Chondrocyte (in vitro differentiated cells): ENCODE results near the gene GCNT2. TPM values are rescaled to one million over a fixed set of nuclear protein-coding genes. Genes with fewer than 3 reads are reported as not detected.

Source experiments
- DNase-seq: peaks from one replicate; pipeline ENCODE4 v3.0.0; 2021; ENCODE audit warnings: mixed read lengths, low spot score
- H3K27ac Mint-ChIP-seq: one replicate; pipeline ENCODE4 v1.8.0; 2021; ENCODE audit warnings: mild to moderate bottlenecking, moderate library complexity, mixed read lengths; ENCODE audit not compliant: unreplicated experiment
- H3K27me3 Mint-ChIP-seq: 2 replicates; pipeline ENCODE4 v1.8.0; 2021; ENCODE audit warnings: low read depth, mixed read lengths
- H3K36me3 Mint-ChIP-seq: 2 replicates; pipeline ENCODE4 v1.8.0; 2021; ENCODE audit warnings: low read depth, mixed read lengths
- H3K4me1 Mint-ChIP-seq: 2 replicates; pipeline ENCODE4 v1.8.0; 2021; ENCODE audit warnings: low read depth, mild to moderate bottlenecking, mixed read lengths
- H3K4me3 Mint-ChIP-seq: one replicate; pipeline ENCODE4 v1.8.0; 2021; ENCODE audit warnings: mild to moderate bottlenecking, moderate library complexity, mixed read lengths; ENCODE audit not compliant: unreplicated experiment
- H3K9me3 Mint-ChIP-seq: 2 replicates; pipeline ENCODE4 v1.8.0; 2021; ENCODE audit warnings: low read depth, mixed read lengths
- long read RNA-seq: library from polyadenylated mRNA; stranded (forward); transcript quantifications from one replicate; pipeline ENCODE4 v2.0.0, GENCODE V29; 2021
- total RNA-seq: library from RNA; stranded (reverse); gene quantifications from 3 replicates; pipeline ENCODE4 v1.2.1, GENCODE V29; 2021
- TF ChIP-seq, protein P1 (sequence below): fragments of 200-600 bp; sonication (generic); IDR thresholded peaks from 2 replicates; pipeline ENCODE4 v1.5.0; 2021; ENCODE audit warnings: antibody characterized with exemption, mild to moderate bottlenecking, moderate library complexity

GCNT2 gene
- total RNA-seq, result 0.12 to 0.67 TPM (median 0.44 TPM) in 3 replicates
- long read RNA-seq, result 0 reads

DNA sequence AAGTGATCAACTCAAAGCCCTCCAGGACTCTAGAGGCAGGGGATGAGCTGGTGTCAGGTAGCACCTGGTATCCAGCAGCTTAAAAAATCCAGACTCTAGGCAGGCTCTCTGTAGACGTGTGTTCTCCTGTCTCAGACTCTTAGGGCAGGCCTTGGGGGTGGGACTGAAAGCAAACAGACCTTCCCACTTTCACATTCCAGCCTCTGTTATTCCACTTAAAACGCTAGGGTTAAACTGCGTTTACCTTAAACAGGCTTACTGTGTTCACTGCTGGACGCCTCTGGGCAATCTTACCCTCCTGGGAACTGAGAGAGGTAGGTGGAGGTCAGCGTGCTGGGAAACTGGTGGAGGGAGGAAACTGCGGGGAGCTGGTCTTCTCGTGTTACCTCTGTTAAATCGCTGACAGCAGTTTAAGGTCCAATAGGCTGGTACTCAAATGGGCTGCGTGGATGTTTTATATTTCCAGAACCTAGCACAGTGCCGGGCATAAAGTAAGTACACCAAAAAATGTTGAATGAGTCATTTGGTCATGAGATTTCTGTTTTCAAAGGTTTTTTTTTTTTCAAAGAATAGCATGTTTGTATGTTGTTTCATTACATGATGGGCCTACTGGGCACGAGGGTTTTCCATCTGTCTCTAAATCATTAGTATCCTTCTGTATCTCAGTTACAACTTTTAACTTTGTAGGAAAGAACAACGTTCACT, at the start of gene GCNT2:
Gene GCNT2, plus strand, starts transcription at position 248 of the 705 bp plus-strand sequence. CDS start 7,561 bp downstream, outside the sequence.
- Mint-ChIP-seq H3K27ac (peak within 1 kb of the TSS; percentile 92), H3K36me3 (no peaks in the 10 kb centered on the region), H3K9me3 (no peaks in the 10 kb centered on the region), H3K4me3 (peak within 1 kb of the TSS; percentile 48), H3K4me1 (peaks cover 31% of the 10 kb centered on the region), H3K27me3 (no peaks in the 10 kb centered on the region)
- DNase-seq, result no peak
- TF ChIP-seq, protein P1, sequence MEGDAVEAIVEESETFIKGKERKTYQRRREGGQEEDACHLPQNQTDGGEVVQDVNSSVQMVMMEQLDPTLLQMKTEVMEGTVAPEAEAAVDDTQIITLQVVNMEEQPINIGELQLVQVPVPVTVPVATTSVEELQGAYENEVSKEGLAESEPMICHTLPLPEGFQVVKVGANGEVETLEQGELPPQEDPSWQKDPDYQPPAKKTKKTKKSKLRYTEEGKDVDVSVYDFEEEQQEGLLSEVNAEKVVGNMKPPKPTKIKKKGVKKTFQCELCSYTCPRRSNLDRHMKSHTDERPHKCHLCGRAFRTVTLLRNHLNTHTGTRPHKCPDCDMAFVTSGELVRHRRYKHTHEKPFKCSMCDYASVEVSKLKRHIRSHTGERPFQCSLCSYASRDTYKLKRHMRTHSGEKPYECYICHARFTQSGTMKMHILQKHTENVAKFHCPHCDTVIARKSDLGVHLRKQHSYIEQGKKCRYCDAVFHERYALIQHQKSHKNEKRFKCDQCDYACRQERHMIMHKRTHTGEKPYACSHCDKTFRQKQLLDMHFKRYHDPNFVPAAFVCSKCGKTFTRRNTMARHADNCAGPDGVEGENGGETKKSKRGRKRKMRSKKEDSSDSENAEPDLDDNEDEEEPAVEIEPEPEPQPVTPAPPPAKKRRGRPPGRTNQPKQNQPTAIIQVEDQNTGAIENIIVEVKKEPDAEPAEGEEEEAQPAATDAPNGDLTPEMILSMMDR, result no peak

DNA sequence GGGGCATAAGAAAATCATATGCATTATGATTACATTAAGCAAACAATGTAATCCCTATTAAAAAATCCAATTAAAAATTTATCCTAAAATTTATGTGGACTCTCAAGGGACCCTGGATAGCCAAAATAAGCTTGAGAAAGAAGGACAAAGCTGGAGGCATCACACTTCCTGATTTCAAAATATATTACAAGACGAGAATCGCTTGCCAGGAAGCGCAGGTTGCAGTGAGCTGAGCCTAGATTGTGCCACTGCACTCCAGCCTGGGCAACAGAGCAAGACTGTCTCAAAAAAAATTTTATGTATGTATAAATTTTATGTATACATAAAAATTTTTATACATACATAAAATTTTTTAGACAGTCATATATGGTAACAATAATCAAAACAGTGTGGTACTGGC, 48.5 kb upstream of the GCNT2 start:
- Mint-ChIP-seq H3K9me3 (peaks cover 7% of the 10 kb centered on the region), H3K27ac (no peak overlapping the region), H3K4me1 (peaks cover 14% of the 10 kb centered on the region), H3K27me3 (no peaks in the 10 kb centered on the region), H3K36me3 (no peaks in the 10 kb centered on the region), H3K4me3 (no peak overlapping the region)
- DNase-seq, result no peak
- TF ChIP-seq, protein P1, result no peak

- Mint-ChIP-seq H3K27ac (no peak overlapping the region), H3K27me3 (no peaks in the 10 kb centered on the region), H3K4me3 (no peak overlapping the region), H3K9me3 (peaks cover 5% of the 10 kb centered on the region), H3K4me1 (peaks cover 11% of the 10 kb centered on the region), H3K36me3 (no peaks in the 10 kb centered on the region)
- DNase-seq, result no peak
- TF ChIP-seq, protein P1, result peak; percentile 92
Measured at GRCh38 chr6:10478187-10479040, 42.7 kb upstream of the GCNT2 start.

- H3K27me3 Mint-ChIP-seq, result no peaks in the 10 kb centered on the region
- TF ChIP-seq, protein P1, result no peak
- no peaks in the 10 kb centered on the region for H3K36me3 Mint-ChIP-seq
- H3K27ac Mint-ChIP-seq, result no peak overlapping the region
- no peak overlapping the region for H3K4me3 Mint-ChIP-seq
- H3K9me3 Mint-ChIP-seq, result peaks cover 5% of the 10 kb centered on the region
- no peak for DNase-seq
- H3K4me1 Mint-ChIP-seq, result peaks cover 14% of the 10 kb centered on the region
Measured at GRCh38 chr6:10479939-10480700, 41.0 kb upstream of the GCNT2 start.

GRCh38 chr6:10481101-10481500, 40.0 kb upstream of the GCNT2 start:
- no peak for DNase-seq
- H3K27ac Mint-ChIP-seq, result no peak overlapping the region
- no peaks in the 10 kb centered on the region for H3K9me3 Mint-ChIP-seq
- TF ChIP-seq, protein P1, result no peak
- H3K27me3 Mint-ChIP-seq, result no peaks in the 10 kb centered on the region
- H3K4me3 Mint-ChIP-seq, result no peak overlapping the region
- no peaks in the 10 kb centered on the region for H3K36me3 Mint-ChIP-seq
- H3K4me1 Mint-ChIP-seq, result peaks cover 14% of the 10 kb centered on the region
